ENCODE data around the gene CHMP4A. TPM values are rescaled to one million over a fixed set of nuclear protein-coding genes. Genes with fewer than 3 reads are reported as not detected.
A peak's percentile ranks its signal among the peaks of the same experiment; 100 is the strongest.

CHMP4A gene
- total RNA-seq, 1 experiment from 2014 or later, result 56.7 TPM

GRCh38 chr14:24164518-24164991 is 48.7 kb downstream of the CHMP4A start:
- intact Hi-C loops (cut with micrococcal nuclease; ENCODE audit: unreplicated experiment), result no loop called here
- no peak for DNase-seq (ENCODE audit: low spot score)
- Histone ChIP-seq H3K36me3 (ENCODE audit: insufficient read depth, low read length, poor library complexity, severe bottlenecking) (peaks cover 18% of the 10 kb centered on the region), H3K4me3 (ENCODE audit: low read depth, low read length, poor library complexity, severe bottlenecking) (no peak overlapping the region), H3K27me3 (replicated peaks; ENCODE audit: insufficient read depth, low read depth, low read length, poor library complexity) (no peaks in the 10 kb centered on the region), H3K27ac (ENCODE audit: low read depth, low read length, poor library complexity, severe bottlenecking) (no peak overlapping the region), H3K4me1 (ENCODE audit: insufficient read depth, low read length, poor library complexity, severe bottlenecking) (peaks cover 8% of the 10 kb centered on the region), H3K9me3 (ENCODE audit: low read depth, low read length, poor library complexity, severe bottlenecking) (no peaks in the 10 kb centered on the region)
- POLR2A ChIA-PET (ENCODE audit: low non-redundant PET), result no interaction called here
- no peak for TF ChIP-seq CTCF (conservative IDR thresholded peaks at IDR 0.05; ENCODE audit: low read depth, low read length)
- no peak for TF ChIP-seq EZH2 (IDR thresholded peaks at IDR 0.05; ENCODE audit: borderline replicate concordance, low read depth, low read length, poor library complexity, severe bottlenecking)
- CTCF ChIA-PET, result no interaction called here
- no TSS peak for BruUV-seq (replicated peaks)

- Histone ChIP-seq H3K4me1 (ENCODE audit: insufficient read depth, low read length, poor library complexity, severe bottlenecking) (peaks cover 8% of the 10 kb centered on the region), H3K9me3 (ENCODE audit: low read depth, low read length, poor library complexity, severe bottlenecking) (no peaks in the 10 kb centered on the region), H3K36me3 (ENCODE audit: insufficient read depth, low read length, poor library complexity, severe bottlenecking) (peaks cover 32% of the 10 kb centered on the region), H3K4me3 (ENCODE audit: low read depth, low read length, poor library complexity, severe bottlenecking) (peak overlapping the region; percentile 51), H3K27me3 (replicated peaks; ENCODE audit: insufficient read depth, low read depth, low read length, poor library complexity) (no peaks in the 10 kb centered on the region), H3K27ac (ENCODE audit: low read depth, low read length, poor library complexity, severe bottlenecking) (no peak overlapping the region)
- no TSS peak for BruUV-seq (replicated peaks)
- no peak for TF ChIP-seq EZH2 (IDR thresholded peaks at IDR 0.05; ENCODE audit: borderline replicate concordance, low read depth, low read length, poor library complexity, severe bottlenecking)
- TF ChIP-seq CTCF (conservative IDR thresholded peaks at IDR 0.05; ENCODE audit: low read depth, low read length), result no peak
- POLR2A ChIA-PET (ENCODE audit: low non-redundant PET), result no interaction called here
- no peak for DNase-seq (ENCODE audit: low spot score)
- intact Hi-C loops (cut with micrococcal nuclease; ENCODE audit: unreplicated experiment), result no loop called here
- CTCF ChIA-PET, result interaction anchor here (1.0 to 2.6 kb wide), 2 partner anchors 69 to 104 kb away, joined by 3 to 17 read pairs; no protein-coding TSS in a partner anchor
Observed at GRCh38 chr14:24162093-24162492, 51.2 kb downstream of the CHMP4A start.

- TF ChIP-seq CTCF (conservative IDR thresholded peaks at IDR 0.05; ENCODE audit: low read depth, low read length) (peak; percentile 99), EZH2 (IDR thresholded peaks at IDR 0.05; ENCODE audit: borderline replicate concordance, low read depth, low read length, poor library complexity, severe bottlenecking) (no peak)
- Histone ChIP-seq H3K9me3 (ENCODE audit: low read depth, low read length, poor library complexity, severe bottlenecking) (no peaks in the 10 kb centered on the region), H3K4me1 (ENCODE audit: insufficient read depth, low read length, poor library complexity, severe bottlenecking) (peaks cover 8% of the 10 kb centered on the region), H3K36me3 (ENCODE audit: insufficient read depth, low read length, poor library complexity, severe bottlenecking) (peaks cover 40% of the 10 kb centered on the region), H3K27ac (ENCODE audit: low read depth, low read length, poor library complexity, severe bottlenecking) (peak within 1 kb of the TSS; percentile 75), H3K4me3 (ENCODE audit: low read depth, low read length, poor library complexity, severe bottlenecking) (peak within 1 kb of the TSS; percentile 51), H3K27me3 (replicated peaks; ENCODE audit: insufficient read depth, low read depth, low read length, poor library complexity) (no peaks in the 10 kb centered on the region)
- ChIA-PET CTCF (interaction anchor here (0.5 to 2.6 kb wide), 9 partner anchors 14 to 103 kb away, joined by 3 to 17 read pairs (median 3); partner anchors contain the start of genes DCAF11, NRL and PSME1), POLR2A (ENCODE audit: low non-redundant PET) (interaction anchor here (0.6 kb wide), 1 partner anchor 67 kb away, joined by 3 read pairs; the partner anchor contains the start of gene PCK2)
- no TSS peak for BruUV-seq (replicated peaks)
- intact Hi-C loops (cut with micrococcal nuclease; ENCODE audit: unreplicated experiment), result loop anchor here (1.0 kb wide), 3 partner anchors 14 to 149 kb away; partner anchors contain the start of gene RNF31
- DNase-seq (ENCODE audit: low spot score), result peak; percentile 95
Observed at GRCh38 chr14:24160850-24161804, 52.2 kb downstream of the CHMP4A start, which contains the start of gene IRF9. IRF9 (plus strand) TSS chr14:24161265; CDS start chr14:24162145, 880 bp downstream.
